ENCODE measurements around the gene PRTFDC1.

The PRTFDC1 gene, protein sequence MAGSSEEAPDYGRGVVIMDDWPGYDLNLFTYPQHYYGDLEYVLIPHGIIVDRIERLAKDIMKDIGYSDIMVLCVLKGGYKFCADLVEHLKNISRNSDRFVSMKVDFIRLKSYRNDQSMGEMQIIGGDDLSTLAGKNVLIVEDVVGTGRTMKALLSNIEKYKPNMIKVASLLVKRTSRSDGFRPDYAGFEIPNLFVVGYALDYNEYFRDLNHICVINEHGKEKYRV

GRCh38 chr10:24952143-24952706 lies at the start of gene PRTFDC1:
TSS of gene PRTFDC1 (minus strand) at chr10:24952606. CDS start at chr10:24952575, 31 bp downstream.
- H3K4me3 ChIP-seq (ENCODE audit: low read length): peak within 1 kb of the TSS; percentile 41; the same call in 1 of the 2 replicates
- no CpG with 5 or more reads among the region's 56 CpGs for WGBS (ENCODE audit: insufficient coverage, insufficient read length)
- no peak for DNase-seq (ENCODE audit: low read depth, low spot score)
- H3K9me3 ChIP-seq (ENCODE audit: control insufficient read depth, insufficient read depth, low read length): no peaks in the 10 kb centered on the region
- H3K27me3 ChIP-seq (ENCODE audit: control insufficient read depth, insufficient read depth, low read length): no peaks in the 10 kb centered on the region
- H3K4me1 ChIP-seq (ENCODE audit: control insufficient read depth, insufficient read depth, low read length): peaks cover 5% of the 10 kb centered on the region; the same call in 1 of the 2 replicates
- H3K27ac ChIP-seq (ENCODE audit: low read length): no peak within 1 kb of the TSS
- H3K36me3 ChIP-seq (ENCODE audit: control insufficient read depth, insufficient read depth, low read length): no peaks in the 10 kb centered on the region

DNA sequence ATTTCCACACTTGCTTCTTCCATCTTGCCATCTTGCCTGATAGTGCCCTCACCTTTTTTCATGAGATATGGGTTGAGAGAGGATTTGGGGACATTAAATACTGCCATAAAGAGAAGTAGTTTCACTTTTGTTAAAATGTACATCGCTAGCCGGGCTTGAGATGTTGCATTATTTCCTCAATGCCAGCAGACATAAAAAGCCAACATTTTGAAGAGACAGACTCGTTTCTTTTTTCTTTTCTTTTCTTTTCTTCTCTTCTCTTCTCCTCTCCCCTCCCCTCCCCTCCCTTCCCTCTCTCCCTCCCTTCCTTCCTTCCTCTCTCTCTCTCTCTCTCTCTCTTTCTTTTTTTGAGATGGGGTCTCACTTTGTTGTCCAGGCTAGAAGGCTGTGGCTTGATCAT lies 45.6 kb upstream of the PRTFDC1 start:
- H3K36me3 ChIP-seq (ENCODE audit: control insufficient read depth, insufficient read depth, low read length): no peaks in the 10 kb centered on the region
- WGBS (ENCODE audit: insufficient coverage, insufficient read length): no CpG with 5 or more reads among the region's 3 CpGs
- H3K27me3 ChIP-seq (ENCODE audit: control insufficient read depth, insufficient read depth, low read length): no peaks in the 10 kb centered on the region
- no peaks in the 10 kb centered on the region for H3K4me1 ChIP-seq (ENCODE audit: control insufficient read depth, insufficient read depth, low read length)
- no peak for DNase-seq (ENCODE audit: low read depth, low spot score)
- H3K9me3 ChIP-seq (ENCODE audit: control insufficient read depth, insufficient read depth, low read length): no peaks in the 10 kb centered on the region
- H3K27ac ChIP-seq (ENCODE audit: low read length): no peak overlapping the region
- H3K4me3 ChIP-seq (ENCODE audit: low read length): no peak overlapping the region

- no peak for DNase-seq (ENCODE audit: low read depth, low spot score)
- H3K27ac ChIP-seq (ENCODE audit: low read length): no peak overlapping the region
- H3K9me3 ChIP-seq (ENCODE audit: control insufficient read depth, insufficient read depth, low read length): no peaks in the 10 kb centered on the region
- H3K4me3 ChIP-seq (ENCODE audit: low read length): no peak overlapping the region
- no peaks in the 10 kb centered on the region for H3K36me3 ChIP-seq (ENCODE audit: control insufficient read depth, insufficient read depth, low read length)
- no peaks in the 10 kb centered on the region for H3K4me1 ChIP-seq (ENCODE audit: control insufficient read depth, insufficient read depth, low read length)
- H3K27me3 ChIP-seq (ENCODE audit: control insufficient read depth, insufficient read depth, low read length): no peaks in the 10 kb centered on the region
Observed at GRCh38 chr10:24995072-24995471, 42.7 kb upstream of the PRTFDC1 start.

DNA sequence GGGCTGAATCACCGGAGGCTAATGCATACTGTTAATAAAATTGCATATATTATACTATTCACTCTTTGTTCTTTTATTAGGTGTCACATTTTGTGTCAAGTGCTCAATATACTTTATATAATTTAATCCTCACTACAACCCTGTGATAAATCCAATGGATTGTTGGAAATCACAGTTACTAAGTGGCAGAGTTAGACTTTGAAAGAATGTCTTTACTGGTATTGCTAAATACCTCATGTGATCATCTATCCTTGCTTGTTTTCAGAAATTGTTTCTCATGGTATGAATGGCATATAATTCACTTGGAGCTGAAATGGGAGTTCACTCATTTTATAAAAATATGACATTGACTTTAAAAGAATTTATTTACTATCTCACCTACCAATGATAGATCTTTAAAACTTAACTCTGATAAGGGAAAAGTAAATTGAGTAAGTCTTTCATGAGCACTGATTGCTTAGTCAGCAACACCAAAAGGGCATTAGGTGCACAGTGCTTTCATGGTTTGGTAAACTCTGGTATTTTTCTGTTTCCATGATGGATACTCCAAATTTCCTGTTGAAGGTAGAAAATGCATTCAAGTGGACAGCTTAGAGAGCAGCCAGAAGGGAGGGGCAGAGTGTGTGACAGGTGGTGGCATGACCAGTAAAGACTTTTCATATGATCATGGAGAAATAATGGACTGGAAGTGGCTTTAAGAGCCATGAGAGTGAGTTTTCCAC lies 41.0 kb upstream of the PRTFDC1 start:
- no peaks in the 10 kb centered on the region for H3K27me3 ChIP-seq (ENCODE audit: control insufficient read depth, insufficient read depth, low read length)
- H3K4me3 ChIP-seq (ENCODE audit: low read length): no peak overlapping the region
- no CpG with 5 or more reads among the region's 1 CpG for WGBS (ENCODE audit: insufficient coverage, insufficient read length)
- no peaks in the 10 kb centered on the region for H3K36me3 ChIP-seq (ENCODE audit: control insufficient read depth, insufficient read depth, low read length)
- H3K4me1 ChIP-seq (ENCODE audit: control insufficient read depth, insufficient read depth, low read length): no peaks in the 10 kb centered on the region
- no peak overlapping the region for H3K27ac ChIP-seq (ENCODE audit: low read length)
- H3K9me3 ChIP-seq (ENCODE audit: control insufficient read depth, insufficient read depth, low read length): no peaks in the 10 kb centered on the region
- no peak for DNase-seq (ENCODE audit: low read depth, low spot score)

DNA sequence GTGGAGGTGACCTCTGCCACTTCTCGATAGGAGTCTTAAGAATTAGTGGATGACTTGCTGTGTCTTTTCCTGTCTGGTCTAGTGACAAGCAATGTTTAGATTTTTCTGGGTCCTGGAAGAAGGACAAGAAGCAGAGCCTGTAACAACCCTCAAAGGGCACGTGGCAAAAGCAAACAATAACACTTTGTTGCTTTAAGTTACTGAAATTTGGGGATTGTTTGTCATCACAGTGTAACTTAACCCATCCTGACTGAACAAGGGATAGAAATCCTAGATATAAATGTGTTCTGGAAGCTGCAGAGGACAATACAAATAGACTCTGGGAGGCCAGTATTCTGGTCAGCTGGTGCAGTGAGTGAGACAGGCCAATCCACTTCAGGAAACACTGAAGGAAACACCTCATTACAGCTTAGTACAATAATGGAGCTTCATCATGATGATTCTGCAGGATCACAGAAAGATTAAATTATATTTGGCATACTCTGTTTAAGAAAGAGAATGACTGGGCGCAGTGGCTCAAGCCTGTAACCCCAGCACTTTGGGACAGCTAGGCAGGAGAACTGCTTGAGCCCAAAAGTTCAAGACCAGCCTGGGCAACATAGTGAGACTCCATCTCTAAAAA lies 40.2 kb upstream of the PRTFDC1 start:
- no CpG with 5 or more reads among the region's 3 CpGs for WGBS (ENCODE audit: insufficient coverage, insufficient read length)
- Histone ChIP-seq H3K4me3 (ENCODE audit: low read length) (no peak overlapping the region), H3K36me3 (ENCODE audit: control insufficient read depth, insufficient read depth, low read length) (no peaks in the 10 kb centered on the region), H3K4me1 (ENCODE audit: control insufficient read depth, insufficient read depth, low read length) (no peaks in the 10 kb centered on the region), H3K9me3 (ENCODE audit: control insufficient read depth, insufficient read depth, low read length) (no peaks in the 10 kb centered on the region), H3K27ac (ENCODE audit: low read length) (no peak overlapping the region), H3K27me3 (ENCODE audit: control insufficient read depth, insufficient read depth, low read length) (no peaks in the 10 kb centered on the region)
- no peak for DNase-seq (ENCODE audit: low read depth, low spot score)

DNA sequence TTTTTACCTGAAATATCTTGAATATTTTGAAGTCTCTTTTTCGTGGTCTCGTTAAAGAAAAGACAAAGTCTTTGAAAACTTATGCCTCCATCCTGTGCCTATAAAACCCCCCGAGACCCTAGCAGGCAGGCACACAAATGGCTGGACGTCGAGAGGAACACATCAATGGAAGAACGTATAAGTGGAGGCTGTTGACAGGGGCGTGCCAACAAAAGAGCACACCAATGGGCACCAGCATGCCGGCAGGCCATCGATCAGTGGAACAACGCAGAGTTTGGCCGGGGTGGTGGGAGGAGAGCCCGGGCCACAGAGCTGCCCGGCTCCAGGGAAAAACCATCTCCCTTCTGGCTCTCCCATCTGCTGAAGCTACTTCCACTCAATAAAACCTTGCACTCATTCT lies 38.9 kb upstream of the PRTFDC1 start:
- H3K4me3 ChIP-seq (ENCODE audit: low read length): no peak overlapping the region
- no peak overlapping the region for H3K27ac ChIP-seq (ENCODE audit: low read length)
- DNase-seq (ENCODE audit: low read depth, low spot score): no peak
- H3K9me3 ChIP-seq (ENCODE audit: control insufficient read depth, insufficient read depth, low read length): no peaks in the 10 kb centered on the region
- WGBS (ENCODE audit: insufficient coverage, insufficient read length): no CpG with 5 or more reads among the region's 13 CpGs
- no peaks in the 10 kb centered on the region for H3K4me1 ChIP-seq (ENCODE audit: control insufficient read depth, insufficient read depth, low read length)
- no peaks in the 10 kb centered on the region for H3K36me3 ChIP-seq (ENCODE audit: control insufficient read depth, insufficient read depth, low read length)
- no peaks in the 10 kb centered on the region for H3K27me3 ChIP-seq (ENCODE audit: control insufficient read depth, insufficient read depth, low read length)

- WGBS (ENCODE audit: insufficient coverage, insufficient read length): no CpG with 5 or more reads among the region's 1 CpG
- DNase-seq (ENCODE audit: low read depth, low spot score): no peak
Observed at GRCh38 chr10:24989867-24990266, 37.5 kb upstream of the PRTFDC1 start.

GRCh38 chr10:24988831-24989640 lies 36.6 kb upstream of the PRTFDC1 start:
- whole genome bisulfite sequencing (ENCODE audit: insufficient coverage, insufficient read length): no CpG with 5 or more reads among the region's 12 CpGs

More at GRCh38 chr10:24989867-24990266, 37.5 kb upstream of the PRTFDC1 start:
- no peak overlapping the region for H3K27ac ChIP-seq (ENCODE audit: low read length)
- no peaks in the 10 kb centered on the region for H3K36me3 ChIP-seq (ENCODE audit: control insufficient read depth, insufficient read depth, low read length)
- no peaks in the 10 kb centered on the region for H3K4me1 ChIP-seq (ENCODE audit: control insufficient read depth, insufficient read depth, low read length)
- H3K27me3 ChIP-seq (ENCODE audit: control insufficient read depth, insufficient read depth, low read length): no peaks in the 10 kb centered on the region
- no peak overlapping the region for H3K4me3 ChIP-seq (ENCODE audit: low read length)
- no peaks in the 10 kb centered on the region for H3K9me3 ChIP-seq (ENCODE audit: control insufficient read depth, insufficient read depth, low read length)

DNA sequence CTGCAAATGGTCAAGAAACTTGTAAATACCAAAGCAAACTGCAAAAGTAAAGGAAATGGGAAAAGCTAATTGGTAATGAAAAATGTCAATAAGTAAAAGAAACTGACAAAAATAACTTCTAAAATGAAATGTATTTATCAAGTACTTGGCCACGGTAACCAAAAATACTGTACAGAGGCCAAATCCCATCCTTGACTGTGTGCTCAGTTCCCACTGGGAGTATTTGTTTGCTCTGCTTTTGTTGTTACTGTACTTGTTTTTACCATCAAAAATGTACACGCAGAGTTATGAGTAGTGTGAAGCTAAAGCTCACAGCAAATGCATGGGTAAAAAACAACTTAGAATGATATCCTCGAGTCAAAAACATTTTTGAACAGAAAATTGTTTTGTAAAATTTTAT lies 32.5 kb upstream of the PRTFDC1 start:
- Histone ChIP-seq H3K27me3 (ENCODE audit: control insufficient read depth, insufficient read depth, low read length) (no peaks in the 10 kb centered on the region), H3K36me3 (ENCODE audit: control insufficient read depth, insufficient read depth, low read length) (no peaks in the 10 kb centered on the region), H3K9me3 (ENCODE audit: control insufficient read depth, insufficient read depth, low read length) (no peaks in the 10 kb centered on the region), H3K4me1 (ENCODE audit: control insufficient read depth, insufficient read depth, low read length) (no peaks in the 10 kb centered on the region), H3K4me3 (ENCODE audit: low read length) (no peak overlapping the region), H3K27ac (ENCODE audit: low read length) (no peak overlapping the region)
- no CpG with 5 or more reads among the region's 3 CpGs for WGBS (ENCODE audit: insufficient coverage, insufficient read length)
- no peak for DNase-seq (ENCODE audit: low read depth, low spot score)

More at GRCh38 chr10:24988831-24989640, 36.6 kb upstream of the PRTFDC1 start:
- no peaks in the 10 kb centered on the region for H3K36me3 ChIP-seq (ENCODE audit: control insufficient read depth, insufficient read depth, low read length)
- DNase-seq (ENCODE audit: low read depth, low spot score): no peak
- H3K27me3 ChIP-seq (ENCODE audit: control insufficient read depth, insufficient read depth, low read length): no peaks in the 10 kb centered on the region
- no peaks in the 10 kb centered on the region for H3K4me1 ChIP-seq (ENCODE audit: control insufficient read depth, insufficient read depth, low read length)
- H3K27ac ChIP-seq (ENCODE audit: low read length): no peak overlapping the region
- H3K4me3 ChIP-seq (ENCODE audit: low read length): no peak overlapping the region
- H3K9me3 ChIP-seq (ENCODE audit: control insufficient read depth, insufficient read depth, low read length): no peaks in the 10 kb centered on the region

- Histone ChIP-seq H3K4me3 (ENCODE audit: low read length) (no peak overlapping the region), H3K27me3 (ENCODE audit: control insufficient read depth, insufficient read depth, low read length) (no peaks in the 10 kb centered on the region), H3K36me3 (ENCODE audit: control insufficient read depth, insufficient read depth, low read length) (no peaks in the 10 kb centered on the region), H3K4me1 (ENCODE audit: control insufficient read depth, insufficient read depth, low read length) (no peaks in the 10 kb centered on the region), H3K27ac (ENCODE audit: low read length) (no peak overlapping the region), H3K9me3 (ENCODE audit: control insufficient read depth, insufficient read depth, low read length) (no peaks in the 10 kb centered on the region)
- no peak for DNase-seq (ENCODE audit: low read depth, low spot score)
- 100% methylated on average over 1 of the region's 3 CpGs for WGBS (ENCODE audit: insufficient coverage, insufficient read length)
Observed at GRCh38 chr10:24983946-24984345, 31.5 kb upstream of the PRTFDC1 start.
